ENCODE results near the gene SPOCK3.
"Not testable (repeated sequence)": the region's sequence is repeated elsewhere in the genome, so short reads cannot be mapped to it uniquely, and the experiment has no call there.

SPOCK3 gene

GRCh38 chr4:167035390-167035789 lies 198.9 kb downstream of the SPOCK3 start:
- DNase-seq (ENCODE audit: low read depth): no peak

DNA sequence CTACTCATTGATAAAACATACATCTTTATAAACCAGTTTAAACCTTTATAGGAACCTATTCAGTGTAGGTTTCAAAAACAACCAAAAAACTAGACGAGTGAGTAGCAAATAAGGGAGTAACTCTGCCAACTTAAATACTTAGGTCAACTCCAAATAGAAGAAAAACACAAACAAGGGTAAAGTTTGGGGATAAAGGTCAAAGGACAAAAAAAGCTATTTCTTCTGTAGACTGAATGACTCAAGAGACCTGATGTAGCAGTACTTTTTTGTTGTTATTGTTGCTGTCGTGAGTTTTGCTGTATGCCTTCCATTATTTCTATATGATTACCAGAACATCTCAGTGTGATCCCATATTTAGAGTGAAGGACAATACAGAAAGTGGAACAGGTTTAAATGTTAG lies 199.3 kb downstream of the SPOCK3 start:
- no peak for DNase-seq (ENCODE audit: low read depth)

DNA sequence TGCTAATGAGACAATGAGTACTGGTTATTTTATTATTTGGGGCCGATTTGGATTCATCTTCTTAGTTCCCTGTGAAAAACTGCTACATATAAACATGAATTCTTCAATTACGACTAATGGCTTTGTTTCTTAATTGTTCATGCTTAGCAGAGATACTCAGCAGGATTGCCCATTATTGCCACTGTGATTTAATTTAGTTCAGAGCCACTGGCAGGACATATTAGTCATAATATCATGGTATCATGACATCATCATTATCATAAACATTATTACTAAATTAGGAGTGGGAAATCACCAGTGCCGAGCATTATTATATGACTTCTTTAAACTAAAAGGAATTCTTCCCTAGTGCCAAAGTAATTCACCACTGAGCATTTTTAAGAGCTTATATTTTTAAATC lies 201.4 kb downstream of the SPOCK3 start:
- DNase-seq (ENCODE audit: low read depth): no peak

DNA sequence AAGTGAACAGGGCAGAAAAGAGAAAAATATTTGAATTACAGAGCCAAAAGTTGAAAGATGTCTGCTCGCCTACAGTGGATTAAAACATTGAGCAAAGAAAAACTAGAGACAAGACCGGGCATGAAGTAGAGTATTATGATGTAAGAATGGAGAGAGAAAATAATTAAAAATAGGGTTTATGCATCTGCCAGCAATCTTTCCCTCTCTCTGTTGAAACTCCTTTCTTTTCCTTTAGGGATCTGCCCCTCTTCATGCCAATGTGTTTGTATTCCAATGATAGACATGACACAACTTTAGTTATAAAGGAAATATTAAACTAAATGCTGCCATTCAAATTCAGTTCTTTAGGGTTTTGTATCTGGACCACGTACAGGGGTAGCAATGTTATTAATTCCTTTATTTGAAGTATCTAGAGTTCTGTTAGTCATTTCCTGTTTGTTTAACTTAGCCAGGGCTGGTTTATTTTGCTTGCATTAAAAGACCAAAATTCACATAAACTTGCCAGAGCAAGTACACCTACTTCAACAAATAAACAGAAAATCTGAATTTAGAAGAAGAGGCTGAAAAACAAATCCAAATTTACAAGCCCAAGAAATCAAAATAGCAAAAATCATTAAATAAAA lies 202.6 kb downstream of the SPOCK3 start:
- no peak for DNase-seq (ENCODE audit: low read depth)

DNA sequence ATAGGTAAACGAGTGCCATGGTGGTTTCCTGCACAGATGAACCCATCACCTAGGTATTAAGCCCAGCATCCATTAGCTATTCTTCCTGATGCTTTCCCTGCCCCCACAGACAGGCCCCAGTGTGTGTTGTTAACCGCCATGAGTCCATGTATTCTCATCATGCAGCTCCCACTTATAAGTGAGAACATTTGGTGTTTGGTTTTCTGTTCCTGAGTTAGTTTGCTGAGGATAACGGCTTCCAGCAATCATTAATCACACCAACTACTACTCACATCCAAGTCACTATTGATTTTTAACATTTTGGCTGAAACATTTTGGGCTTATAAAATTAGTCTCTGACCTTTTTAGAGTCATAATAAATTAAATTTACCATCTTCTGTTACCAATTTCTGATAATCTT lies 205.3 kb downstream of the SPOCK3 start:
- DNase-seq (ENCODE audit: low read depth): no peak

DNA sequence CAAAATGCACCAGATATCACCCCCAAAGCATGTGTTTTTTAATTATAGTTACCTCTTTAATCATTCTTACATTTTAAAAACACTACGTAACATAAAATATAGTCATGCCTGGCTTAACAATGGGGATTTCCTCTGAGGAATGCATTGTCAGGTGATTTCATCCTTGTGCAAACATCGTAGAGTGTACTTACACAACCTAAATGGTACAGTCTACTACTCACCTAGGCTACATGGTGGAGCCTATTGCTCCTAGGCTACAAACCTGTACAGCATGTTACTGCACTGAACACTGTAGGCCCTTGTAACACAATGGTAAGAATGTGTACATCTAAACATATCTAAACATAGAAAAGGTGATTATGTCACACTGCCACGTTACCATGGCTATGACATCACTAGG lies 208.6 kb downstream of the SPOCK3 start:
- DNase-seq (ENCODE audit: low read depth): no peak

DNA sequence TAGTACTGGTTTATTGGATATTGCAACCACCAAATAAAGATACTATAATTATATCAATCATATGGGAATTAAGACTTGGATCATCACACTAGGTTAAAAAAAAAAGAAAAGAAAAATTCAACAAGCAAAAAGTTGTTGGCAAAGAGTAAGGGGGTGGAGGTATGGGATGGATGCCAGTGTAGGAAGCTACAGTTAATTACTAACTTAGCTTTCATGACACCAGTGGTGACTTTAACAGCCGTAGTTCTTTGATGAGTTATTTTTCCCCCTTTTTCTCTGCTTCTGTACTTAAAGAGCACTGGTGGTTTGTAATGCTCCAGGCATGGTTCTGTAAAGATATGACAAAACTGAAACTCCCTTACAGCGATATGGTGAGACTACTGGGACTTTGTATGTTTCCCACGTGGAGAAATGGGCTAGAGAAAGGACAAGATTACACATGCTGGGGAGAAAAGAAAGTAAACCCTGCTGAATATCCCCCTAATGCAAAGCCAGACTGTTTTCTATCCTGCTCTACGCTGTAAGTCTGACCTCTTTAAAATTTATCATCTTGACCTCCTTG lies 210.8 kb downstream of the SPOCK3 start:
- no peak for DNase-seq (ENCODE audit: low read depth)

- DNase-seq (ENCODE audit: low read depth): peak; percentile 21
Measured at GRCh38 chr4:167021545-167022155, 212.6 kb downstream of the SPOCK3 start.

DNA sequence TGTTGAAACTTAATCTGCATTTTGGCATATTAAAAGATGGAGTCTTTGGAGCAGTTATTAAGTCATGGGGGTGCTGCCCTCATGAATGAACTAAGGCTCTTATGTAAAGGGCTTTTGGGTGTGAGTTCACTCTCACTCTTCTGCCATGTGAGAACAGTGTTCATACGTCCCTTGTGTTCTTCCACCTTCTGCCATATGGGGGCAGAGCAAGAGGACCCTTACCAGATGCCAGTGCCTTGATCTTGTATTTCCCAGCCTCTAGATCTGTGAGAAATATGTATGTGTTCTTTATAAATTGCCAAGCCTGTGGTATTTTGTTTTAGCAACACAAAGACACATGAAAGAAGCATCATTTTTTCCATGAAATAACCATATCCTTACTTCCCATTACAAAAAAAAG lies 213.9 kb downstream of the SPOCK3 start:
- no peak for DNase-seq (ENCODE audit: low read depth)

DNA sequence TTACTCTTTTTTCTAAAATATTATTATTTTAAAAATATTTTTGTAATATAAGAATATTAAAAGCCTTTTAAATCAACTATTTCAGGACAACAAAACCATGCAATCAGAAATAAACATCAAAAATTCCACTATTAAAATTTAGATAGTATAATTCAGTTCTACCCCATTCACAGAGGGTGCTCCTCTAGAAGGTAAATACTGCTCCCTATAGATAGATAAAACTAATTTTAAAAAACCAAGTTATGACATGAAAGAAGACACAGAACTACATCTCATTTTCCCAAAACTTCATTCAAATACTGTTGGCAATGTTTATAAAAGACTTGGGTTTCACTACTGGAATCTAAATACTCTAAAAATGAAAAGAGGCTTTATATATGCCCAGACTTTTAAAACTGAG lies 219.3 kb downstream of the SPOCK3 start:
- no peak for DNase-seq (ENCODE audit: low read depth)

DNA sequence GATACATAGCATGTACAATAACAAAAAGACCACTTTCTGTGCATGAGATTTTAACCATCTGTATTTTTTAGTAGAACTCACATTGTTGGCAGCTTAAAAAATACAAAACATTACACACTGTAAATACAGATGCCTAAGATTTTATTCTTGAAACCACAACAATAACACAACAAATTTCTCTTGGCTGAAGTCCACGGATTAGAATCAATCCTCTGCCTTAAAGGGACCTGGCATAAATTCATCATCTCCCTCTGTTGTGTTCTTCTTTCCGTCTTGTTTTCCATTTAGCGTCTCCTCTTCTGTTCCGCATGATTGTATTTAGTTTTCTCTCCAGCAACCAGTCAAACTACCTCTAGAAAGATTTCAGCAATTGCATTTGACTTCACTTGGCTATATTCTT lies 231.0 kb downstream of the SPOCK3 start:
- DNase-seq (ENCODE audit: low read depth): no peak

- no peak for DNase-seq (ENCODE audit: low read depth)
Measured at GRCh38 chr4:167000141-167000852, 234.0 kb downstream of the SPOCK3 start.

- DNase-seq (ENCODE audit: low read depth): no peak
Measured at GRCh38 chr4:166996216-166996615, 238.1 kb downstream of the SPOCK3 start.

- no peak for DNase-seq (ENCODE audit: low read depth)
Measured at GRCh38 chr4:166994686-166995085, 239.6 kb downstream of the SPOCK3 start.

DNA sequence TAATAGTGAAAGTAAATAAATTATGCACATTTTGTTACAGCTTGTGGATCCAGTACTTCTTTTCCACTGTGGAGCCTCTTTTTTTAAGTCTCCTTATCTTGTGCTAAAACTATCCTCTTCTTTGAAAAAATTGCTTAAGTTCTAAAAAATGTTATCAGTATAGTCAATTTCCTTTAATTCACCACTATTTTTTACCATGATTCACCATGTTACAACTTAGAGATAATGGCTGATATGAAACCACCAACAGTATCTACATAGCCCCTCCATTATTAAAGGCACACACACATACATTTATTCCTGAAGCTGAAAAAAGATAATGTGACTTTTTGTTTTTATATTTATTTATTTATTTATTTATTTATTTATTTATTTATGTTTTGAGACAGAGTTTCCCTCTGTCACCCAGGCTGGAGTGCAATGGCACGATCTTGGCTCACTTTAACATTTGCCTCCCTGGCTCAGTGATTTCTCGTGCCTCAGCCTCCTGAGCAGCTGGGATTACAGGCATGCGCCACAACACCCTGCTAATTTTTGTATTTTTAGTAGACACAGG lies 243.2 kb downstream of the SPOCK3 start:
- no peak for DNase-seq (ENCODE audit: low read depth)

DNA sequence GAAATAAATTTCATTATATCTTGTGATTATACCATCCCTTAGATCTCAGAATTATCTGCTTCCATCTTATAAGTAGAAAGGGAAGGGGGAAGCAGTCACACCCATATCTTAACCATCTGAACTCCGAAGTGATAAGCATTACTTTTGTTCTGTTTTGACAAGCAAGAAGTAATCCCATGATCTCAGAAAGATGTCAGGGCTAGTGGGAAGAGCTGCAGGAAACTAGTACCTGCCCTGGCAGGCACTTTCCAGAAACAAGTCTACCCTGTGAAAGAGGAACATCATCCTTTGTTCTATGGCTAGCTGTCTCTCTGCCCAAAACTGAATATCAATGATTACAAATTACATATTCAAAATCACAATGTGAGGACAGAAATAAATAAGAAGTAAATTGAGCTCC lies 244.4 kb downstream of the SPOCK3 start:
- no peak for DNase-seq (ENCODE audit: low read depth)

GRCh38 chr4:166987026-166987425 lies 247.3 kb downstream of the SPOCK3 start:
- DNase-seq (ENCODE audit: low read depth): no peak

- no peak for DNase-seq (ENCODE audit: low read depth)
Measured at GRCh38 chr4:166981847-166982246, 252.4 kb downstream of the SPOCK3 start.

GRCh38 chr4:166980419-166980818 lies 253.9 kb downstream of the SPOCK3 start:
- no peak for DNase-seq (ENCODE audit: low read depth)

- no peak for DNase-seq (ENCODE audit: low read depth)
Measured at GRCh38 chr4:166977596-166977995, 256.7 kb downstream of the SPOCK3 start.

GRCh38 chr4:166972071-166972470 lies 262.2 kb downstream of the SPOCK3 start:
- no peak for DNase-seq (ENCODE audit: low read depth)

- not testable (repeated sequence) for DNase-seq (ENCODE audit: low read depth)
Measured at GRCh38 chr4:166968219-166968618, 266.1 kb downstream of the SPOCK3 start.

DNA sequence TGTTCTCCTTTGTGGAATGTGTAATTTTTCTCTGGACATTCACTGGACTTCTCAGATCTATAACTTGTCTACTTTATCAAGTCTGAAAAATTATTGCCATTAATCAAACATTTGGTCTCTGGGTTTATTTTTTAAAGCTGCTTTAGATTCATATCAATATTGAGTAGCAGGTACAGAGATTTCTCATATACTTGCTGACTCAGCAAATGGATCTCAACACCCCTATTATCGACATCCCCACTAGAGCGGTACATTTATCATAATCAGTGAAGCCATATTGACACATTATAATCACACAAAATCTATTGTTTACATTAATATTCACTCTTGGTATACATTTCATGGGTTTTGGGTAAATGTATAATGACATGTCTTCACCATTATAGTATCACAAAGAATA lies 268.7 kb downstream of the SPOCK3 start:
- no peak for DNase-seq (ENCODE audit: low read depth)
